C4-2B (cell line): ENCODE results near the gene MLXIPL.
"Not testable (repeated sequence)": the region's sequence is repeated elsewhere in the genome, so short reads cannot be mapped to it uniquely, and the experiment has no call there.

ENCODE experiments used
- CTCF ChIP-seq: fragments of 450-650 bp; conservative IDR thresholded peaks from 2 replicates; pipeline ENCODE4 v1.5.1; 2017; ENCODE audit warnings: mild to moderate bottlenecking
- ZFX ChIP-seq: fragments of 450-650 bp; IDR thresholded peaks from 2 replicates; pipeline ENCODE4 v1.6.1; 2017

- TF ChIP-seq CTCF, ZFX: not testable (repeated sequence)
These were observed 36.3 kb upstream of the MLXIPL start for GRCh38 chr7:73660594-73660993.
